ENCODE measurements around the gene SPR.

Gene SPR

DNA sequence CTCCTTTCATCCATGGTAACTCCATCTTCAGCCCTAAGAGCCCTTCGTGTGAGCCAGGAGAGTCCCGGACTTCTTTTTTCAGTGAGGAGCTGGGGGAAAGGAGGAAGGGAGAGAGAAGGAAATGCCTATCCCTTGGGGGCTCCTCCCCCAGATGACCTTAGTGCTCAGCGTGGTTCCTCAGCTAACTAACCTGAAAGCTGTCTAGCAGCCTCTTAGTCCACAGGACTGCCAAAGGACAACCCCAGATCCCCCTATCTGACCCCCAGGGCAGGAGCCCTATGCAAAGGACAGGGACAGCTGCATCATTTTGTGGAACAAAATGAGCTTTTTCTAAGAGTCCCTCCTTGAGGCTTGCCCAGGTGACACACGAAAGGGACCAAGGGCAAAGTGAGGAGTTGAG lies 7.9 kb downstream of the SPR start:
- DNase-seq (ENCODE audit: extremely low read depth, low read depth) = no peak
- TF ChIP-seq, protein P1, sequence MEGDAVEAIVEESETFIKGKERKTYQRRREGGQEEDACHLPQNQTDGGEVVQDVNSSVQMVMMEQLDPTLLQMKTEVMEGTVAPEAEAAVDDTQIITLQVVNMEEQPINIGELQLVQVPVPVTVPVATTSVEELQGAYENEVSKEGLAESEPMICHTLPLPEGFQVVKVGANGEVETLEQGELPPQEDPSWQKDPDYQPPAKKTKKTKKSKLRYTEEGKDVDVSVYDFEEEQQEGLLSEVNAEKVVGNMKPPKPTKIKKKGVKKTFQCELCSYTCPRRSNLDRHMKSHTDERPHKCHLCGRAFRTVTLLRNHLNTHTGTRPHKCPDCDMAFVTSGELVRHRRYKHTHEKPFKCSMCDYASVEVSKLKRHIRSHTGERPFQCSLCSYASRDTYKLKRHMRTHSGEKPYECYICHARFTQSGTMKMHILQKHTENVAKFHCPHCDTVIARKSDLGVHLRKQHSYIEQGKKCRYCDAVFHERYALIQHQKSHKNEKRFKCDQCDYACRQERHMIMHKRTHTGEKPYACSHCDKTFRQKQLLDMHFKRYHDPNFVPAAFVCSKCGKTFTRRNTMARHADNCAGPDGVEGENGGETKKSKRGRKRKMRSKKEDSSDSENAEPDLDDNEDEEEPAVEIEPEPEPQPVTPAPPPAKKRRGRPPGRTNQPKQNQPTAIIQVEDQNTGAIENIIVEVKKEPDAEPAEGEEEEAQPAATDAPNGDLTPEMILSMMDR (IDR thresholded peaks at IDR 0.05; ENCODE audit: low read depth, low read length, missing control alignments) = no peak
- no peak overlapping the region for H3K4me3 ChIP-seq (replicated peaks; ENCODE audit: low read depth, low read length)

DNA sequence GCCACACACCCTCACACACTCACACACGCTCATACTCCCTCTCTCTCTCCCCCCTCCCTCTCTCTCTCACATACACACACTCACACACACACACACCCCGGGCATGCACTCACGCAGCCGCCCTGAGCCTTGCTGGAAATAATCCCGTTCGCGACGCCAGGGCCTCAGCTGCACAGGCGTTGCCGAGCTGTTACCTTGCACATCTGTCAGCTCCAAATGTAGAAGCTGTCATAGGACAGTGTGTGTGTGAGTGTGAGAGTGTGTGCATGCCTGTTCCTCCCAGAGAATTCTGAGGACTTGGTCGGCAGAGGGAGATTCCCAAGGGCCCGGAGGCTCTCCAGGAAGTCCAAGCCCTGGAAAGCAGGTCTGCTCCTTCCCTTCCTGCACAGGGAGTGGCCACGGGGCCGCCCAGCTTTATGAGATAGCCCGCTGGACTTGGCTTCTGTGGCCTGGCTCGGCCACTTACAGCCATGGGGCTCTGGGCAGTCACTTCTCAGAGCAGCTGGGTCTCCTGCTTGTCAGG lies 8.6 kb downstream of the SPR start:
- H3K4me3 ChIP-seq (replicated peaks; ENCODE audit: low read depth, low read length) = no peak overlapping the region
- no peak for DNase-seq (ENCODE audit: extremely low read depth, low read depth)
- TF ChIP-seq, protein P1 (IDR thresholded peaks at IDR 0.05; ENCODE audit: low read depth, low read length, missing control alignments) = no peak

DNA sequence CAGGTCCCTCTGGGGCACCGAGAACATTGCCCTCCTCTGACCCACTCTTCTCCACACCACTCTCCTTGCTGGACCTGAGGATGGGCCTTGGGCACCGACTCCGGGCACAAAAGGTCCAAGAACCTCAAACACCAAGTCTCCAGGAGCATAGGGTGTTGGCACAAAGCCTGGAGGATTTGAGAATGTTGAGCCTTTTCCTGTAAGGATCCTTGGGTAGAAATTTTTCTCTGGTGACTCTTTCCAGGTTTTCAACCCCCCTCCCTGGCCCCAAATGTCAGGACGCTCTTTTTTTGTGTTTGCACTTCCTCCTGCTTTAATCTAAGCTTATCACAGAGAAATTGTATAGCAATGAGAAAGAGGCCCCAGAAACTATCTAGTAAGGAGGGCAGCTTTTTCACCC lies 9.2 kb downstream of the SPR start:
- DNase-seq (ENCODE audit: extremely low read depth, low read depth) = no peak
- TF ChIP-seq, protein P1 (IDR thresholded peaks at IDR 0.05; ENCODE audit: low read depth, low read length, missing control alignments) = no peak
- H3K4me3 ChIP-seq (replicated peaks; ENCODE audit: low read depth, low read length) = no peak overlapping the region

DNA sequence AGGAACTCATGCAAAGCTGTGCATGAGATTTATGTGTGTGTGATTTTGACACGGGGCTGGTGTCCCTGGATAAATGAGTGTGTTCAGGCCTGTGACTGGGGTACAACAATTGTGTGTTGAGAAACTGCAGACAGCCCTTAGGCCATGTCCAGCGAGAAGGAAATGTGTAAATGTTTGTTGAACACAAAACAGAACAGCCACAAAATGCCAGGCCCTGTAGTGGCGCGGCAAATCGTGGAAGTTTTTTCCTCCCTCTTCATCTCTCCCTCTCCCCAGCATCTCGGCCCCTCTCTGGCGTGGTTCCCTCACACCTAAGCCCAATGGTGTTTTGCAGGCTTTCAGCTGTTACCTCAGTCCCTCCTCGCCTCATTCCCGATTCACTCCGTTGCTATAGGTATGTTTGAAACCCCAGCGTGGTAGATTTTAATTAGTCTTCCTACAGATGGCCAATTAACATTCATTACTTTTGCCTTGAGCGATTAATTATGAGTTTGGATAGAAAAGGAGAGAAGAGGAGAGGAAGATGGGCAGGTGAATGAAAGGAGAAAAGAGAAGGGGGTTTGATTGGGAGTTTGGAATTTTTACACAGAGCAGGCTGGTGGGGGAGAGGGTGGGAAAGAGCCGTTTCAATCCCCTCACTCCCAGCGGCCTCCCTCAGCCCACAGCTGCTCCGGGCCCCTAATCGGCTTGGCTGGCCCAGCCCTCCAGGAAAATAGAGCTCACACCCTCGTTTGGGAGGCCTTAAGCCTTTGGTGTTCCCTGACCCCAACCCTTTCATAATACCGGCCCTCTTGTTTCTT lies 10.8 kb downstream of the SPR start:
- TF ChIP-seq, protein P1 (IDR thresholded peaks at IDR 0.05; ENCODE audit: low read depth, low read length, missing control alignments) = no peak
- no peak overlapping the region for H3K4me3 ChIP-seq (replicated peaks; ENCODE audit: low read depth, low read length)
- no peak for DNase-seq (ENCODE audit: extremely low read depth, low read depth)

DNA sequence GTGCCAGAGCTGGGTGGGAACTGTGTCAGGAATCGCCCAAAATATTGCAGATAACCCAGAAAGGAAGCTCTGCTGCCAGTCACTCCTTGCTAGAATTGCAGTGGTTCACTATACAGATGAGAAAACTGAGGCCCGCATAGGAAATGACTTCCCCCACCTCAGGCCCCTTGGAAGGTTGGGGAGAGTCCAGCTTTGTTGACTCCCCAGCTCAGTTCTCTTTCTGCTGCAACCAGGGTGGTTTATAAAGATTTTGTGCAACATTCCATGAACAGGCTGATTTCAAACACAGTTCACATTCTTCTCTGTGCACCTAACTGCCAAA lies 11.3 kb downstream of the SPR start:
- TF ChIP-seq, protein P1 (IDR thresholded peaks at IDR 0.05; ENCODE audit: low read depth, low read length, missing control alignments) = no peak
- H3K4me3 ChIP-seq (replicated peaks; ENCODE audit: low read depth, low read length) = no peak overlapping the region
- no peak for DNase-seq (ENCODE audit: extremely low read depth, low read depth)

DNA sequence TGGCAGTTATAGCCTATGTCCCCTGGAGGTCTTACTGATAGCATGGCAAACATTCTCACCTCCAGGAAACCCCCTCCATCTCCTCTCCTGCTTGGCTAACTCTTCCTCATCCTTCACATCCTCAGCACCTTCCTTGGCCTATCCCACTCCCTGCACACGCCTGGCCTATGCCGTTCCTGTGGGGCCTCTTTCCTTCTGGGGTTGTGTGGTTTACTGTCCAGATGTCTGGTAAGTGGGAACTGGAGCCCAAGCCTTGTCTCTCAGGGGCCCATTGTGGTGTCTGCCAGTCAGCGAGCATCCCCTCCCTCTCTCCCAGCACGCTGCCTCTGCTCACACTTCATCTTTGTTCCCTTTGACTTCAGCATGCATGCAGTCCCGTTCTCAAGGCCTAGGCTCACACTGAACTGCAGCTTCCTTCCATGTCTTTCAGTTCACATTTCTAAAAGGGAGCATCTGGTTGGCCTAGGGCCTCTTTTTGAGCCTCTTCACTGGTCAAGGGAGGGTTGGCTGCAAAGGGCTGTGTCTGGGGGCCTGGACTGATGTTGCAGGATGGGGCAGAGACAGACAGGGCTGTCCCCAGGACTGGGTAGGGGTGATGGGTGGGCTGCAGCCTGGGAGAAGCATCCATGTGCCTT lies 13.1 kb downstream of the SPR start:
- no peak overlapping the region for H3K4me3 ChIP-seq (replicated peaks; ENCODE audit: low read depth, low read length)
- no peak for DNase-seq (ENCODE audit: extremely low read depth, low read depth)
- TF ChIP-seq, protein P1 (IDR thresholded peaks at IDR 0.05; ENCODE audit: low read depth, low read length, missing control alignments) = no peak

All from HFF-Myc (cell line).